Ishikawa (cell line): ENCODE results near the gene GSE1.

ENCODE experiments used
- CEBPB ChIP-seq: IDR thresholded peaks from 2 replicates; pipeline ENCODE4 v1.6.1; 2012
- CREB1 ChIP-seq: IDR thresholded peaks from 2 replicates; pipeline ENCODE4 v1.6.1; 2012; ENCODE audit warnings: low read depth
- EGR1 ChIP-seq: IDR thresholded peaks from 2 replicates; pipeline ENCODE4 v1.6.1; 2012
- EP300 ChIP-seq: IDR thresholded peaks from 2 replicates; pipeline ENCODE4 v1.6.1; 2012; ENCODE audit warnings: borderline replicate concordance
- FOXM1 ChIP-seq: IDR thresholded peaks from 2 replicates; pipeline ENCODE4 v1.6.1; 2012; ENCODE audit warnings: low read depth, borderline replicate concordance
- NFIC ChIP-seq: IDR thresholded peaks from 2 replicates; pipeline ENCODE4 v1.6.1; 2012
- RAD21 ChIP-seq: IDR thresholded peaks from 2 replicates; pipeline ENCODE4 v1.6.1; 2012; ENCODE audit warnings: low read depth
- TAF1 ChIP-seq: IDR thresholded peaks from 2 replicates; pipeline ENCODE4 v1.6.1; 2012; ENCODE audit warnings: low read depth, mild to moderate bottlenecking
- TCF12 ChIP-seq: IDR thresholded peaks from 2 replicates; pipeline ENCODE4 v1.6.1; 2012; ENCODE audit warnings: low read depth
- TEAD4 ChIP-seq: IDR thresholded peaks from 2 replicates; pipeline ENCODE4 v1.6.1; 2012
- YY1 ChIP-seq: IDR thresholded peaks from 2 replicates; pipeline ENCODE4 v1.6.1; 2012; ENCODE audit warnings: low read depth
- ZBTB7A ChIP-seq: IDR thresholded peaks from 2 replicates; pipeline ENCODE4 v1.6.1; 2012; ENCODE audit warnings: low read depth
- TF ChIP-seq, protein P1 (sequence below): IDR thresholded peaks from 2 replicates; pipeline ENCODE4 v1.6.1; 2012
- TF ChIP-seq, protein P2 (sequence below): IDR thresholded peaks from 2 replicates; pipeline ENCODE4 v1.6.1; 2012; ENCODE audit warnings: low read depth, mild to moderate bottlenecking
- TF ChIP-seq, protein P3 (sequence below): IDR thresholded peaks from 2 replicates; pipeline ENCODE4 v1.6.1; 2012

Gene GSE1

DNA sequence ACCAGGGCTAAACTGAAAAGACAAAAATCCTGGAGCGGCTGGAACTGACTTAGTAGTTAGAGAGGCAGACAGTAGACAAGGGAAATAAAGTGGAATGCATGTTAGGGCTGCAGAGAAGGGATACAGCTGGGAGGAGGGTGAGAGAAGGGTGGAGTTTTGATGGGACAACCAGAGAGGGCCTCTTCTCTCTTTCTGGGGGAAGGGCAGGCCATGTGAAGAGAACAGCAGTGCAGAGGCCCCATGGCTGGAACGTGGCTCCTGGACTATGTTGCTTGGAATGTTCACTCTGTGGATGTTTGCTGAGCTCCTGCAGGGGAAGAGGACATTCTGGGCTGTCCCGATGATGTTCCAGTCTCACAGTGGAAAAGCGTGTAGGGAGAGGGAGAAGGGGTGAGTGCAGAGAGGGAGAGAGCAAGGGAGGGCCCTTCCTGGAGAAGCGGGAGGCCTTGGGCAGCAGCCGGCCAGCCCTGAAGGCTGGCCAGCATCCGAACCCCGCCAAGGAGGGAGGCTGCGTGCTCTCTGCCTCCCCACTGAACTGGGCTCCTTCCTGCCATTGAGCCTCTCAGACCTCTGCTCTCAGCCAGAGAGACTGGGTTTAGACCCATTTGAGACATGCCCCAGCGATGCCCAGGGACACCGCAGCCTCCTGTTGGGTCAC lies 33.1 kb upstream of the GSE1 start:
- TF ChIP-seq EGR1, result no peak
- TF ChIP-seq, protein P1, sequence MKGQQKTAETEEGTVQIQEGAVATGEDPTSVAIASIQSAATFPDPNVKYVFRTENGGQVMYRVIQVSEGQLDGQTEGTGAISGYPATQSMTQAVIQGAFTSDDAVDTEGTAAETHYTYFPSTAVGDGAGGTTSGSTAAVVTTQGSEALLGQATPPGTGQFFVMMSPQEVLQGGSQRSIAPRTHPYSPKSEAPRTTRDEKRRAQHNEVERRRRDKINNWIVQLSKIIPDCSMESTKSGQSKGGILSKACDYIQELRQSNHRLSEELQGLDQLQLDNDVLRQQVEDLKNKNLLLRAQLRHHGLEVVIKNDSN, result no peak
- TF ChIP-seq CEBPB, result no peak
- TF ChIP-seq, protein P2, sequence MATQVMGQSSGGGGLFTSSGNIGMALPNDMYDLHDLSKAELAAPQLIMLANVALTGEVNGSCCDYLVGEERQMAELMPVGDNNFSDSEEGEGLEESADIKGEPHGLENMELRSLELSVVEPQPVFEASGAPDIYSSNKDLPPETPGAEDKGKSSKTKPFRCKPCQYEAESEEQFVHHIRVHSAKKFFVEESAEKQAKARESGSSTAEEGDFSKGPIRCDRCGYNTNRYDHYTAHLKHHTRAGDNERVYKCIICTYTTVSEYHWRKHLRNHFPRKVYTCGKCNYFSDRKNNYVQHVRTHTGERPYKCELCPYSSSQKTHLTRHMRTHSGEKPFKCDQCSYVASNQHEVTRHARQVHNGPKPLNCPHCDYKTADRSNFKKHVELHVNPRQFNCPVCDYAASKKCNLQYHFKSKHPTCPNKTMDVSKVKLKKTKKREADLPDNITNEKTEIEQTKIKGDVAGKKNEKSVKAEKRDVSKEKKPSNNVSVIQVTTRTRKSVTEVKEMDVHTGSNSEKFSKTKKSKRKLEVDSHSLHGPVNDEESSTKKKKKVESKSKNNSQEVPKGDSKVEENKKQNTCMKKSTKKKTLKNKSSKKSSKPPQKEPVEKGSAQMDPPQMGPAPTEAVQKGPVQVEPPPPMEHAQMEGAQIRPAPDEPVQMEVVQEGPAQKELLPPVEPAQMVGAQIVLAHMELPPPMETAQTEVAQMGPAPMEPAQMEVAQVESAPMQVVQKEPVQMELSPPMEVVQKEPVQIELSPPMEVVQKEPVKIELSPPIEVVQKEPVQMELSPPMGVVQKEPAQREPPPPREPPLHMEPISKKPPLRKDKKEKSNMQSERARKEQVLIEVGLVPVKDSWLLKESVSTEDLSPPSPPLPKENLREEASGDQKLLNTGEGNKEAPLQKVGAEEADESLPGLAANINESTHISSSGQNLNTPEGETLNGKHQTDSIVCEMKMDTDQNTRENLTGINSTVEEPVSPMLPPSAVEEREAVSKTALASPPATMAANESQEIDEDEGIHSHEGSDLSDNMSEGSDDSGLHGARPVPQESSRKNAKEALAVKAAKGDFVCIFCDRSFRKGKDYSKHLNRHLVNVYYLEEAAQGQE, result no peak
- TF ChIP-seq, protein P3, sequence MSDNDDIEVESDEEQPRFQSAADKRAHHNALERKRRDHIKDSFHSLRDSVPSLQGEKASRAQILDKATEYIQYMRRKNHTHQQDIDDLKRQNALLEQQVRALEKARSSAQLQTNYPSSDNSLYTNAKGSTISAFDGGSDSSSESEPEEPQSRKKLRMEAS, result no peak
- TF ChIP-seq TEAD4, result no peak
- TF ChIP-seq ZBTB7A, result no peak
- no peak for TF ChIP-seq FOXM1
- TF ChIP-seq NFIC, result no peak
- no peak for TF ChIP-seq RAD21
- no peak for TF ChIP-seq EP300
- TF ChIP-seq TCF12, result no peak
- no peak for TF ChIP-seq TAF1
- no peak for TF ChIP-seq CREB1
- no peak for TF ChIP-seq YY1

DNA sequence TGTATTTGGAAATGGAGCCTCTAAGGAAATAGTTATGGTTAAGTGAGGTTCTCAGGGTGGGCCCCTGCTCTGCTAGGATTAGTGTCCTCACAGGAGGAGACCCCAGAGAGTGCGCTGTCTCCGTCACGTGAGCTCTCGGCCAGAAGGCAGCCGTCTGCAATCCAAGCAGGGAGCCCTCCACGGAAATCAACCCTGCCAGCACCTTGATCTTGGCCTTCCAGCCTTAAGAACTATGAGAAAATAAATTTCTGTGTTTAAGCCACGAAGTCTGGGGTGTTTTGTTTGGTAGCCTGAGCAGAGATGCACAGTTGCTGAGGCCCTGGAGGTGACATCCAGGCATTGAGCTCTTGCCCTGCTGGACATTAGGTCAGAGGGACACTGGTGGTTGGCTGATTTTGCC lies 32.4 kb upstream of the GSE1 start:
- TF ChIP-seq TAF1 (no peak), TEAD4 (no peak), CREB1 (no peak), FOXM1 (no peak), TCF12 (no peak), YY1 (no peak), ZBTB7A (no peak), EP300 (no peak), EGR1 (no peak), NFIC (no peak), RAD21 (no peak), CEBPB (no peak)
- TF ChIP-seq, protein P2, result no peak
- TF ChIP-seq, protein P1, result no peak
- TF ChIP-seq, protein P3, result no peak

DNA sequence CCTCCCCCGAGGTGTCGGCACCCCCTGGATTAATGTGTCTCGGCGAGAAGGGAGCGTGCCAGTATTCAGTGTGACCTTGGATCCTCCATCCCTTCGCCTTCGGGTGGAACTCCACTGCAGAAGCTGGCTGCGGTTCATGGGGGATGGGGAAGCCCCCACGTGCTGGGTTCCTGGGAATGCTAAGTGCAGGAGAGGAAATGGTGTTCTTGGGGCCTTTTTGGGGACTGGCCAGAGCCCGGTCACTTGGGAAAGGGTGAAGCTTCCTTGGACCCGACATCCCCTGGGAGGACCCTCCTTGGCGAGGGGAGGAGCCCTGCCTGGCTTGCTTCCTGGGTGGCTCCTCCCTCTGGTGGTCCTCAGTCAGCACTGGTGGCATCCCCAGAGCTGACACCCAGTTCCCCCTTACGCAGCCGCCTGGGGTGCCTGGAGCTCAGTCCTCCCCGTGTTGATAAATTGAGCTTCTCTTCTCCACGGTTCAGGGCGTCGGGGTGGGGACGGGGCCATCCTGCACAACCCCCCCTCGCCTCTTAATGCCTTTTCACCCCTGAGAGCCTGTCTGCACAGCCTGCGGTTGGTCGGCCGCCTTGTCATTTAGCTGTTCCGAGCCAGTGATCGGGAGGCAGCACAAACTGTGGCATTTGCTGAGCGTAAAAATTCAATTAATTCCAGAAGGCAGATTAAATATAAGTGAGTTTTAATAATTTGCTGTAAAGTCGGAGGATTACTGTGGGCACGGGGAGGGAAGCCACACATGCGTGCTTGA lies 30.7 kb upstream of the GSE1 start:
- no peak for TF ChIP-seq ZBTB7A
- TF ChIP-seq TAF1, result no peak
- TF ChIP-seq EP300, result no peak
- TF ChIP-seq TEAD4, result no peak
- TF ChIP-seq RAD21, result no peak
- TF ChIP-seq CEBPB, result no peak
- TF ChIP-seq TCF12, result no peak
- TF ChIP-seq EGR1, result no peak
- TF ChIP-seq YY1, result no peak
- TF ChIP-seq, protein P2, result no peak
- TF ChIP-seq, protein P1, result no peak
- no peak for TF ChIP-seq NFIC
- TF ChIP-seq CREB1, result no peak
- TF ChIP-seq FOXM1, result no peak
- TF ChIP-seq, protein P3, result no peak
